ENCODE measurements around the gene TRABD. TPM values are rescaled to one million over a fixed set of nuclear protein-coding genes. Genes with fewer than 3 reads are reported as not detected.

Gene TRABD
- total RNA-seq, 4 donors from 2014 or later = 21.4 to 30.3 (median 24.5) TPM

GRCh38 chr22:50182176-50183081 lies 3.3 kb upstream of the TRABD start:
- no peak overlapping the region for H3K27ac ChIP-seq
- peaks cover 7 to 21% (median 18%) of the 10 kb centered on the region in 3 donors for H3K27me3 ChIP-seq
- no peak for DNase-seq
- no peak for ATAC-seq
- no peaks in the 10 kb centered on the region for H3K9me3 ChIP-seq
- H3K36me3 ChIP-seq = no peaks in the 10 kb centered on the region
- TF ChIP-seq POLR2A (IDR thresholded peaks at IDR 0.05) = no peak
- no peak for TF ChIP-seq CTCF (IDR thresholded peaks at IDR 0.05 in 4 of 5, conservative IDR thresholded peaks at IDR 0.05 in 1 of 5)
- intact Hi-C loops (cut with DNase I; ENCODE audit: low total_unique reads) = loop anchor here (10.0 kb wide), 1 partner anchor 398 kb away; no protein-coding TSS in a partner anchor
- in situ Hi-C loops (cut with MboI; ENCODE audit: low sequenced_read_pairs in 4 of 4) = no loop called here
- peaks cover 12 to 14% of the 10 kb centered on the region in 2 donors for H3K4me1 ChIP-seq
- no peak overlapping the region for H3K4me3 ChIP-seq

- Histone ChIP-seq H3K4me3 (no peak overlapping the region), H3K9me3 (no peaks in the 10 kb centered on the region), H3K27ac (no peak overlapping the region), H3K4me1 (peaks cover 13 to 14% of the 10 kb centered on the region in 2 donors), H3K36me3 (no peaks in the 10 kb centered on the region), H3K27me3 (peaks cover 7 to 20% (median 15%) of the 10 kb centered on the region in 3 donors)
- TF ChIP-seq CTCF (IDR thresholded peaks at IDR 0.05 in 4 of 5, conservative IDR thresholded peaks at IDR 0.05 in 1 of 5) (no peak), POLR2A (IDR thresholded peaks at IDR 0.05) (no peak)
- intact Hi-C loops (cut with DNase I; ENCODE audit: low total_unique reads) (loop anchor here (10.0 kb wide), 1 partner anchor 399 kb away; no protein-coding TSS in a partner anchor), in situ Hi-C loops (cut with MboI; ENCODE audit: low sequenced_read_pairs in 4 of 4) (no loop called here)
- DNase-seq (no peak), ATAC-seq (no peak)
These were observed 2.4 kb upstream of the TRABD start for GRCh38 chr22:50183141-50183971.

- ATAC-seq (no peak), DNase-seq (no peak)
- H3K27ac ChIP-seq = no peak overlapping the region
- peak overlapping the region in 2 of 4 donors; percentile 71 to 73 for H3K4me3 ChIP-seq
- intact Hi-C loops (cut with DNase I; ENCODE audit: low total_unique reads) = loop anchor here (10.0 kb wide), 1 partner anchor 399 kb away; no protein-coding TSS in a partner anchor
- no peaks in the 10 kb centered on the region for H3K36me3 ChIP-seq
- H3K27me3 ChIP-seq = peaks cover 6 to 11% (median 6%) of the 10 kb centered on the region in 3 donors
- TF ChIP-seq POLR2A (IDR thresholded peaks at IDR 0.05) = no peak
- TF ChIP-seq CTCF (IDR thresholded peaks at IDR 0.05 in 4 of 5, conservative IDR thresholded peaks at IDR 0.05 in 1 of 5) = no peak
- in situ Hi-C loops (cut with MboI; ENCODE audit: low sequenced_read_pairs in 4 of 4) = no loop called here
- H3K9me3 ChIP-seq = no peaks in the 10 kb centered on the region
- H3K4me1 ChIP-seq = peaks cover 13 to 14% of the 10 kb centered on the region in 2 donors
These were observed 1.5 kb upstream of the TRABD start for GRCh38 chr22:50184004-50184901.

GRCh38 chr22:50184902-50185374 lies 775 bp upstream of the TRABD start:
- no peaks in the 10 kb centered on the region for H3K36me3 ChIP-seq
- no peaks in the 10 kb centered on the region for H3K9me3 ChIP-seq
- peak overlapping the region; percentile 60 to 84 (median 72) for H3K4me3 ChIP-seq
- DNase-seq (no peak), ATAC-seq (peak in 1 of 2 donors; percentile 3)
- peak overlapping the region in 3 of 4 donors; percentile 30 to 68 (median 54) for H3K27ac ChIP-seq
- no peak for TF ChIP-seq CTCF (IDR thresholded peaks at IDR 0.05 in 4 of 5, conservative IDR thresholded peaks at IDR 0.05 in 1 of 5)
- peaks cover 16 to 17% of the 10 kb centered on the region in 2 donors for H3K4me1 ChIP-seq
- intact Hi-C loops (cut with DNase I; ENCODE audit: low total_unique reads) = loop anchor here (1.0 to 10.0 kb wide), 2 partner anchors 15 to 400 kb away; no protein-coding TSS in a partner anchor
- H3K27me3 ChIP-seq = peaks cover 0 to 4% (median 0%) of the 10 kb centered on the region in 3 donors
- in situ Hi-C loops (cut with MboI; ENCODE audit: low sequenced_read_pairs in 4 of 4) = no loop called here

Data from gastrocnemius medialis (tissue), 4 donors.